ENCODE measurements around the gene RSPH6A. TPM values are rescaled to one million over a fixed set of nuclear protein-coding genes. Genes with fewer than 3 reads are reported as not detected.
A peak's percentile ranks its signal among the peaks of the same experiment; 100 is the strongest.

Gene RSPH6A
- total RNA-seq = not detected
- long read RNA-seq = 0 reads

- DNase-seq (no peak), ATAC-seq (peak in 1 of 2 donors; percentile 4)
- intact Hi-C loops (cut with DNase I) = no loop called here
Measured at GRCh38 chr19:45814851-45815480, at the start of gene RSPH6A. Gene RSPH6A (minus strand): TSS chr19:45815308. CDS start chr19:45815176, 132 bp downstream.

- ATAC-seq (no peak), DNase-seq (no peak)
- intact Hi-C loops (cut with DNase I) = no loop called here
Measured at GRCh38 chr19:45864629-45865082, 49.5 kb upstream of the RSPH6A start.

GRCh38 chr19:45863840-45864628 is 48.9 kb upstream of the RSPH6A start, which contains the start of gene FOXA3:
Gene FOXA3 (plus strand): TSS chr19:45864326. CDS start chr19:45864457, 131 bp downstream.
- DNase-seq (peak; percentile 56), ATAC-seq (peak; percentile 18 to 59)
- intact Hi-C loops (cut with DNase I) = no loop called here

- no peak for ATAC-seq
- intact Hi-C loops (cut with DNase I) = no loop called here
- DNase-seq = no peak
Measured at GRCh38 chr19:45863335-45863839, 48.3 kb upstream of the RSPH6A start.

GRCh38 chr19:45862564-45863334 is 47.6 kb upstream of the RSPH6A start, which contains the start of gene SYMPK:
Gene SYMPK (minus strand): TSS chr19:45863147. CDS start chr19:45854495, 8,652 bp downstream.
- peak; percentile 99 for DNase-seq
- intact Hi-C loops (cut with DNase I) = no loop called here

GRCh38 chr19:45862271-45862563 is 47.1 kb upstream of the RSPH6A start:
- DNase-seq = no peak
- ATAC-seq = no peak
- intact Hi-C loops (cut with DNase I) = no loop called here

More at GRCh38 chr19:45862564-45863334, 47.6 kb upstream of the RSPH6A start, which contains the start of gene SYMPK:
- peak; percentile 99 to 100 for ATAC-seq

- intact Hi-C loops (cut with DNase I) = no loop called here
- ATAC-seq (no peak), DNase-seq (no peak)
Measured at GRCh38 chr19:45860359-45861259, 45.5 kb upstream of the RSPH6A start.

GRCh38 chr19:45854167-45854778 is 39.2 kb upstream of the RSPH6A start:
- intact Hi-C loops (cut with DNase I) = no loop called here
- DNase-seq (no peak), ATAC-seq (no peak)

- ATAC-seq = no peak
- intact Hi-C loops (cut with DNase I) = no loop called here
- DNase-seq = no peak
Measured at GRCh38 chr19:45852983-45853382, 37.9 kb upstream of the RSPH6A start.

GRCh38 chr19:45852145-45852750 is 37.1 kb upstream of the RSPH6A start:
- ATAC-seq = no peak
- intact Hi-C loops (cut with DNase I) = no loop called here
- DNase-seq = no peak

GRCh38 chr19:45848922-45849321 is 33.8 kb upstream of the RSPH6A start:
- ATAC-seq (no peak), DNase-seq (no peak)
- intact Hi-C loops (cut with DNase I) = no loop called here

- intact Hi-C loops (cut with DNase I) = no loop called here
- no peak for ATAC-seq
- DNase-seq = no peak
Measured at GRCh38 chr19:45847663-45848062, 32.6 kb upstream of the RSPH6A start.

- no peak for DNase-seq
- intact Hi-C loops (cut with DNase I) = no loop called here
- no peak for ATAC-seq
Measured at GRCh38 chr19:45842198-45842597, 27.1 kb upstream of the RSPH6A start.

- ATAC-seq (no peak), DNase-seq (no peak)
- intact Hi-C loops (cut with DNase I) = no loop called here
Measured at GRCh38 chr19:45834970-45835369, 19.9 kb upstream of the RSPH6A start.

- ATAC-seq = no peak
- intact Hi-C loops (cut with DNase I) = no loop called here
Measured at GRCh38 chr19:45828945-45829344, 13.8 kb upstream of the RSPH6A start.

GRCh38 chr19:45828523-45828922 is 13.4 kb upstream of the RSPH6A start:
- intact Hi-C loops (cut with DNase I) = no loop called here
- no peak for ATAC-seq
- DNase-seq = no peak

More at GRCh38 chr19:45828945-45829344, 13.8 kb upstream of the RSPH6A start:
- no peak for DNase-seq

- intact Hi-C loops (cut with DNase I) = no loop called here
- ATAC-seq = no peak
- no peak for DNase-seq
Measured at GRCh38 chr19:45827459-45828093, 12.5 kb upstream of the RSPH6A start.

All from left cardiac atrium (tissue), 4 donors.